ENCODE measurements around the gene BTBD9. TPM values are rescaled to one million over a fixed set of nuclear protein-coding genes. Genes with fewer than 3 reads are reported as not detected.

BTBD9 gene
- total and polyA plus RNA-seq, 2 of the 13 experiments (the other 11 are each of a cell fraction or from before 2014, with no cell fraction given): 1.2 to 3.0 TPM

DNA sequence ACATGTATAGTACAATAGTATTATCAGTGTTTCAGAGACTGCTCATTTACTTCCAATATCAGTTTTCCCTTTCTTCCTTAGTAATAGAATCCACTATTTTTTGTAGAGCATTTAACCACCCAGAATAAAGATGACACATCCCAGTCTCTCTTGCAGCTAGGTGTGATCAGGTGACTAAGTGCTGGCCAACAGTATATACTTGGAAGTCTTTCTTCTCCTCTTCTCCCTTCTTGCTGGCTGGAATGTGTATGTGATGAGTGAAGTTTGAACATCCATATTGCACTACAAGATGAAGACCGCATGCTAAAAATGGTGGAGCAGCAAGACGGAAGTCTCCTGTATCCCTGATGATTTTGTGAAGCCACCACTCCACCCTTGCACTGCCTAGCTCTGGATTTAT lies 14.5 kb upstream of the BTBD9 start (continued):
- TF ChIP-seq, protein P1, sequence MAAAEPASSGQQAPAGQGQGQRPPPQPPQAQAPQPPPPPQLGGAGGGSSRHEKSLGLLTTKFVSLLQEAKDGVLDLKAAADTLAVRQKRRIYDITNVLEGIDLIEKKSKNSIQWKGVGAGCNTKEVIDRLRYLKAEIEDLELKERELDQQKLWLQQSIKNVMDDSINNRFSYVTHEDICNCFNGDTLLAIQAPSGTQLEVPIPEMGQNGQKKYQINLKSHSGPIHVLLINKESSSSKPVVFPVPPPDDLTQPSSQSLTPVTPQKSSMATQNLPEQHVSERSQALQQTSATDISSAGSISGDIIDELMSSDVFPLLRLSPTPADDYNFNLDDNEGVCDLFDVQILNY (CRISPR knock-in tag; conservative IDR thresholded peaks at IDR 0.05): no peak
- TF ChIP-seq SRY (CRISPR knock-in tag; IDR thresholded peaks at IDR 0.05): no peak
- no peak for TF ChIP-seq TGIF2 (CRISPR knock-in tag; IDR thresholded peaks at IDR 0.05)
- no peak for TF ChIP-seq ETV5 (CRISPR knock-in tag; IDR thresholded peaks at IDR 0.05; ENCODE audit: borderline replicate concordance)
- no peak for TF ChIP-seq ZNF3 (CRISPR knock-in tag; IDR thresholded peaks at IDR 0.05)

DNA sequence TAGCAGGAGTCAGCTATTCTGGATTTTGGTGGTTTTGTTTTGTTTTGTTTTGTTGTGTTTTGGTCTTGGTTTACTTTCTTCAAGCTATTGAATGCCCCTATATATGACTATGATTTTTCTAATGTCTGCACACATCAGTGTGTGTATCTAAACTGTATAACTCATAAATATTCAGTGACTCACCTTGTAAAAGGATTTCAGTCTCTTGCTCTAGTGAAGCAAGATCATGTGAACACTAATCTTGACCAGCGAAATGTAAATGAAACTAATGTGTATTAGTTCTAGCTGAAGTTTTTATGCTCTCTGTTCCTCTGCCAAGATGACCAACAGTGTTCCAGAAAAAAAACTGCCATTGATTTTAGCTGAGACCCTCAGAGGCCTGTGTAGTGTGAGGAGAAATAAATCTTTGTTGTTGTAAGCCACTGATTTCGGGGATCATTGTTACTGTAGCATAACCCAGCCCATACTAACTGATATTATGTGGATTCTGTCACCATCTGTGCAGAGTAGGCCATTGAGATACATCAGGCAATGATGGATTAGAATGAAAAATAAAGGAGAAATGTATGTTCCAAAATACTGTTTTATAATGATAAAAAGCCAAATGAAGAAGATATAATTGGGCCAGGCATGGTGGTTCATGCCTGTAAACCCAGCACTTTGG lies 11.5 kb upstream of the BTBD9 start:
- Histone ChIP-seq H3K9ac (ENCODE audit: insufficient read depth, low read depth, low read length) (no peak overlapping the region), H3K4me1 (ENCODE audit: insufficient read depth, low read length) (no peaks in the 10 kb centered on the region), H3K4me3 (replicated peaks in 1 of 3; ENCODE audit: insufficient read depth in 1 of 3, low read depth in 2 of 3, low read length in 3 of 3) (no peak overlapping the region), H3K27ac (ENCODE audit: extremely low read length, insufficient read depth, low read length) (no peak overlapping the region), H4K20me1 (ENCODE audit: insufficient read depth, low read length) (no peaks in the 10 kb centered on the region), H2AFZ (ENCODE audit: low read length) (no peak overlapping the region), H3K27me3 (ENCODE audit: control insufficient read depth in 1 of 2, insufficient read depth in 2 of 2, low read length in 2 of 2) (peaks cover 0 to 2% of the 10 kb centered on the region in 2 experiments; a peak in 1 of 5 replicates), H3K36me3 (replicated peaks in 1 of 2; ENCODE audit: control insufficient read depth in 1 of 2, insufficient read depth in 2 of 2, low read length in 2 of 2) (no peaks in the 10 kb centered on the region), H3K79me2 (ENCODE audit: insufficient read depth, low read length) (no peaks in the 10 kb centered on the region), H3K4me2 (ENCODE audit: low read depth, low read length) (no peak overlapping the region), H3K9me3 (ENCODE audit: low read length) (no peaks in the 10 kb centered on the region)
- no peak for ATAC-seq
- CTCF ChIA-PET (ENCODE audit: low intra/inter-chr PET ratio, low total read pairs): no interaction called here
- WGBS (ENCODE audit: low lambda C conversion rate): 3% methylated on average over 2 of the region's 2 CpGs
- no peak for DNase-seq (ENCODE audit: low spot score)
- BruUV-seq (replicated peaks): no TSS peak
- intact Hi-C loops (cut with micrococcal nuclease; ENCODE audit: unreplicated experiment) (no loop called here), in situ Hi-C loops (cut with HindIII; ENCODE audit: extremely low pct_ligation_motif_present, low pct_unique_long_range_greater_than_20kb) (no loop called here)
- TF ChIP-seq ZNF12 (CRISPR knock-in tag; IDR thresholded peaks at IDR 0.05) (peak; percentile 96), DNMT1 (CRISPR knock-in tag; IDR thresholded peaks at IDR 0.05) (no peak), MLLT10 (CRISPR knock-in tag; IDR thresholded peaks at IDR 0.05) (no peak), ZFP36L1 (CRISPR knock-in tag; IDR thresholded peaks at IDR 0.05) (no peak)
- TF ChIP-seq, protein P2, sequence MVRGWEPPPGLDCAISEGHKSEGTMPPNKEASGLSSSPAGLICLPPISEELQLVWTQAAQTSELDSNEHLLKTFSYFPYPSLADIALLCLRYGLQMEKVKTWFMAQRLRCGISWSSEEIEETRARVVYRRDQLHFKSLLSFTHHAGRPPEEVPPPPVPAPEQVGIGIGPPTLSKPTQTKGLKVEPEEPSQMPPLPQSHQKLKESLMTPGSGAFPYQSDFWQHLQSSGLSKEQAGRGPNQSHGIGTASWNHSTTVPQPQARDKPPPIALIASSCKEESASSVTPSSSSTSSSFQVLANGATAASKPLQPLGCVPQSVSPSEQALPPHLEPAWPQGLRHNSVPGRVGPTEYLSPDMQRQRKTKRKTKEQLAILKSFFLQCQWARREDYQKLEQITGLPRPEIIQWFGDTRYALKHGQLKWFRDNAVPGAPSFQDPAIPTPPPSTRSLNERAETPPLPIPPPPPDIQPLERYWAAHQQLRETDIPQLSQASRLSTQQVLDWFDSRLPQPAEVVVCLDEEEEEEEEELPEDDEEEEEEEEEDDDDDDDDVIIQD (CRISPR knock-in tag; IDR thresholded peaks at IDR 0.05; ENCODE audit: low read depth): no peak
- no peak for FAIRE-seq
- POLR2A ChIA-PET: interaction anchor here (1.0 kb wide), 1 partner anchor 139 kb away, joined by 3 read pairs; no protein-coding TSS in a partner anchor
